Endodermal cell (in vitro differentiated cells): ENCODE results near the gene KIF27. TPM values are rescaled to one million over a fixed set of nuclear protein-coding genes. Genes with fewer than 3 reads are reported as not detected.
A peak's percentile ranks its signal among the peaks of the same experiment; 100 is the strongest.

ENCODE experiments used
- DNase-seq: peaks from one replicate; pipeline ENCODE4 v3.0.0-alpha.2; 2017
- H3K27ac ChIP-seq: 2 replicates; pipeline ENCODE4 v1.5.1; 2013; ENCODE audit warnings: mild to moderate bottlenecking, low read depth, low read length, moderate library complexity
- H3K27me3 ChIP-seq: 2 replicates; pipeline ENCODE4 v1.6.1; 2013; ENCODE audit warnings: mild to moderate bottlenecking, low read length, moderate library complexity; ENCODE audit not compliant: insufficient read depth, control insufficient read depth, poor library complexity, severe bottlenecking
- H3K36me3 ChIP-seq: 2 replicates; pipeline ENCODE4 v1.7.0; 2013; ENCODE audit warnings: mild to moderate bottlenecking, low read length, moderate library complexity; ENCODE audit not compliant: control insufficient read depth, insufficient read depth
- H3K4me1 ChIP-seq: one replicate; pipeline ENCODE4 v1.7.0; 2013; ENCODE audit warnings: low read length; ENCODE audit not compliant: control insufficient read depth, insufficient read depth
- H3K4me3 ChIP-seq: 2 replicates; pipeline ENCODE4 v1.5.1; 2013; ENCODE audit warnings: mild to moderate bottlenecking, low read length, moderate library complexity
- H3K9ac ChIP-seq: 2 replicates; pipeline ENCODE4 v1.6.1; 2013; ENCODE audit warnings: mild to moderate bottlenecking, low read length, moderate library complexity; ENCODE audit not compliant: poor library complexity, severe bottlenecking; ENCODE audit errors: extremely low read depth
- H3K9me3 ChIP-seq: 2 replicates; pipeline ENCODE4 v1.6.1; 2013; ENCODE audit warnings: mild to moderate bottlenecking, low read length, moderate library complexity; ENCODE audit not compliant: control insufficient read depth
- H3K27ac Mint-ChIP-seq: 2 replicates; pipeline ENCODE4 v1.8.0; 2020; ENCODE audit warnings: mixed read lengths
- H3K27me3 Mint-ChIP-seq: 2 replicates; pipeline ENCODE4 v1.8.0; 2021; ENCODE audit warnings: mild to moderate bottlenecking, mixed read lengths; ENCODE audit not compliant: insufficient read depth
- H3K36me3 Mint-ChIP-seq: 2 replicates; pipeline ENCODE4 v1.8.0; 2020; ENCODE audit warnings: low read depth, mixed read lengths
- H3K4me1 Mint-ChIP-seq: 2 replicates; pipeline ENCODE4 v1.8.0; 2020; ENCODE audit warnings: mixed read lengths
- H3K4me3 Mint-ChIP-seq: 2 replicates; pipeline ENCODE4 v1.8.0; 2020; ENCODE audit warnings: mild to moderate bottlenecking, moderate library complexity, mixed read lengths
- H3K9me3 Mint-ChIP-seq: 2 replicates; pipeline ENCODE4 v1.8.0; 2020; ENCODE audit warnings: mild to moderate bottlenecking, mixed read lengths
- WGBS, 2 experiments: methylation state at CpG; one replicate each; pipeline versions ENCODE4 v1.1.5 to v1.1.7; 2013; ENCODE audit warnings: missing lambda C conversion rate in 2 of 2, mixed read lengths in 1 of 2; ENCODE audit not compliant: insufficient coverage in 1 of 2, insufficient read length in 1 of 2; 5-methylcytosine and 5-hydroxymethylcytosine counted together
- total RNA-seq, 2 donors: library from RNA; stranded (reverse); fragmentation: NEBNext Ultra II Directional in 1 of 2; extraction: Animal tissue kit (Norgen Biotek cat#: 25700) in 1 of 2; gene quantifications; 2 replicates in 1 of 2; 3 replicates in 1 of 2; pipeline ENCODE4 v1.2.1, GENCODE V29; 2021
- TF ChIP-seq, protein P1 (sequence below): fragments of 200-600 bp; sonication (generic); conservative IDR thresholded peaks from 2 replicates; pipeline ENCODE4 v1.5.0; 2021; ENCODE audit warnings: antibody characterized with exemption, mild to moderate bottlenecking

Gene KIF27
- total RNA-seq, 2 donors from 2014 or later, result 12.0 to 19.5 TPM

DNA sequence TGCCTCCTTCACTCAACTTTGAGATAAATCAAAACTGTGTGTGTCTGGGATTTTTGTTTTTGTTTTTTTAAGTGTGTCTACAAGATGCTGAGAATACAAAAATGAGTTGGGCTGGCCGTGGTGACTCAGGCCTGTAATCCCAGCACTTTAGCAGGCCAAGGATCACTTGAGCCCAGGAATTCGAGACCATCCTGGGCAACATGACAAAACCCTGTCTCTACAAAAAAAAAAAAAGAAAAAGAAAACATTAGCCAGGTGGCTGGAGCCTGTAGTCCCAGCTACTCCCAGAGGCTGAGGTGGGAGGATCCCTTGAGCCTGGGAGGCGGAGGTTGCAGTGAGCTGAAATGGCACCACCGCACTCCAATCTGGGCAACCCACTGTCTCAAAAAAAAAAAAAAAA, 37.8 kb upstream of the KIF27 start:
- Histone ChIP-seq H3K36me3 (no peaks in the 10 kb centered on the region), H3K27ac (no peak overlapping the region), H3K9me3 (no peaks in the 10 kb centered on the region), H3K9ac (no peak overlapping the region), H3K4me3 (no peak overlapping the region), H3K4me1 (no peaks in the 10 kb centered on the region), H3K27me3 (no peaks in the 10 kb centered on the region)
- DNase-seq, result no peak
- Mint-ChIP-seq H3K9me3 (no peaks in the 10 kb centered on the region), H3K36me3 (peaks cover 8% of the 10 kb centered on the region), H3K4me3 (no peak overlapping the region), H3K27ac (peak overlapping the region; percentile 78), H3K4me1 (peaks cover 6% of the 10 kb centered on the region), H3K27me3 (no peaks in the 10 kb centered on the region)
- TF ChIP-seq, protein P1, sequence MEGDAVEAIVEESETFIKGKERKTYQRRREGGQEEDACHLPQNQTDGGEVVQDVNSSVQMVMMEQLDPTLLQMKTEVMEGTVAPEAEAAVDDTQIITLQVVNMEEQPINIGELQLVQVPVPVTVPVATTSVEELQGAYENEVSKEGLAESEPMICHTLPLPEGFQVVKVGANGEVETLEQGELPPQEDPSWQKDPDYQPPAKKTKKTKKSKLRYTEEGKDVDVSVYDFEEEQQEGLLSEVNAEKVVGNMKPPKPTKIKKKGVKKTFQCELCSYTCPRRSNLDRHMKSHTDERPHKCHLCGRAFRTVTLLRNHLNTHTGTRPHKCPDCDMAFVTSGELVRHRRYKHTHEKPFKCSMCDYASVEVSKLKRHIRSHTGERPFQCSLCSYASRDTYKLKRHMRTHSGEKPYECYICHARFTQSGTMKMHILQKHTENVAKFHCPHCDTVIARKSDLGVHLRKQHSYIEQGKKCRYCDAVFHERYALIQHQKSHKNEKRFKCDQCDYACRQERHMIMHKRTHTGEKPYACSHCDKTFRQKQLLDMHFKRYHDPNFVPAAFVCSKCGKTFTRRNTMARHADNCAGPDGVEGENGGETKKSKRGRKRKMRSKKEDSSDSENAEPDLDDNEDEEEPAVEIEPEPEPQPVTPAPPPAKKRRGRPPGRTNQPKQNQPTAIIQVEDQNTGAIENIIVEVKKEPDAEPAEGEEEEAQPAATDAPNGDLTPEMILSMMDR, result no peak
- 90 to 100% methylated on average over 1 to 4 of the region's 4 CpGs for WGBS, 2 experiments

DNA sequence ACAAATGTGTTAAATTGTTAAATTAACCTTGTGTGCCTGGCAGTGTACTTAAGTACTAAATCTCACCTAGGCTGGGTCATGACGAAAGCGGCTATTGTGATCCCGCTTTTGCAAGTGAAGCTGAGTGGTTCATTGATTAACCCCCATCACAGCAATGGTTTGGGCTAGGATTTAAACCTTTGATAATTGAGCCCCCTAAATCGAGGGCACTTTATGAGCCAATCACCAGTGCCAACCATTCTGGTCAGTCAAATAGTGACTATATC, 35.9 kb upstream of the KIF27 start:
- peaks cover 19% of the 10 kb centered on the region for H3K36me3 Mint-ChIP-seq
- Histone ChIP-seq H3K27me3 (no peaks in the 10 kb centered on the region), H3K4me3 (peak overlapping the region; percentile 76), H3K36me3 (no peaks in the 10 kb centered on the region), H3K9ac (peak overlapping the region; percentile 51), H3K27ac (no peak overlapping the region), H3K9me3 (no peaks in the 10 kb centered on the region), H3K4me1 (no peaks in the 10 kb centered on the region)
- H3K27ac Mint-ChIP-seq, result peak overlapping the region; percentile 94
- 76 to 98% methylated on average over 4 of the region's 4 CpGs for WGBS, 2 experiments
- peaks cover 6% of the 10 kb centered on the region for H3K4me1 Mint-ChIP-seq
- no peak for DNase-seq
- TF ChIP-seq, protein P1, result no peak
- H3K27me3 Mint-ChIP-seq, result no peaks in the 10 kb centered on the region
- no peaks in the 10 kb centered on the region for H3K9me3 Mint-ChIP-seq
- H3K4me3 Mint-ChIP-seq, result peak overlapping the region; percentile 90

DNA sequence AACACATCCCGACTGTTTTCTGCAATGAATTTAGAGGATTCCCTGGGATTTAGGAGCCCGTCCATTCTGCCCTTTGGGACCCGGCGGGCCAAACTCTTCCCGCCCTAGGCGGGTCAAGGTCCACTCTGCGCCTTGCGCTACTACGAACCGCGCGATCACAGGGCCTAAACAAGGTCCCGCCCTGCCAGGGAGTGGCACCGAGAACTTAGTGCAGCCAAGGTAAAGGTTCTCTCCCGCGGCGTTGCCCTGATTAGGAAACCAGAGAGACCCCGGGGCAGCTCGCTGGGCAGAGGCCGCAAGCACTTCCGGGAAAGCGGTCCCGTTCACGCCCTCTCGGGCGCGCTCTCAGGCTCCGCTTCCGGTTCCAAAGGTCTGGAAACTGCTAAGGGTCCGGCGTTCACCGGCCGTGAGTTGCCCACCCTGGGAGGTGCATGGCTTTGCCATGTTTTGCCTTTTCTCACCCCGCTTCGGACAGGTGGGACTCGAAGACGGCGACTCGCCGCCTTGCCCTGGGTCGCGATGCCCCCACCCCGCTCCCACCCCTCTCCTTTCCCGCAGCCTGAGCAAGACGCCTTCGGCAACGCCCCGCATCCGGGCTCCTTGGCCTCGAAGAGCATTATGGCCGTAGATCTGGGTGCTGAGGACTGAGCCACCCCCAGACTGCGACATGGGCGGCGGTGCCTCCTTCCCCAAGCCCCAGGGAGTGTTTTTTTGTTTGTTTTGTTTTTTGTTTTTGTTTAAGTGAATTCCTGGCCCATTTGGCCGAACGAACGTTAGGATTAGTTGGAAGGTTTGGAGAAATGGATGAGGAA, 35.4 kb upstream of the KIF27 start:
- peak overlapping the region; percentile 76 for H3K4me3 ChIP-seq
- WGBS, 2 experiments, result 28 to 56% methylated on average over 38 to 57 of the region's 57 CpGs
- TF ChIP-seq, protein P1, result no peak
- Mint-ChIP-seq H3K9me3 (no peaks in the 10 kb centered on the region), H3K27ac (peak overlapping the region; percentile 94), H3K4me1 (peaks cover 6% of the 10 kb centered on the region), H3K27me3 (no peaks in the 10 kb centered on the region), H3K36me3 (peaks cover 23% of the 10 kb centered on the region), H3K4me3 (peak overlapping the region; percentile 90)
- no peaks in the 10 kb centered on the region for H3K9me3 ChIP-seq
- peak; percentile 59 for DNase-seq
- H3K36me3 ChIP-seq, result no peaks in the 10 kb centered on the region
- H3K27ac ChIP-seq, result no peak overlapping the region
- H3K9ac ChIP-seq, result peak overlapping the region; percentile 51
- H3K27me3 ChIP-seq, result no peaks in the 10 kb centered on the region
- no peaks in the 10 kb centered on the region for H3K4me1 ChIP-seq
